HEK293 (cell line): Measurements from ENCODE around the gene TMEM14A.
"Not testable (repeated sequence)": the region's sequence is repeated elsewhere in the genome, so short reads cannot be mapped to it uniquely, and the experiment has no call there.

Experiments used
- CTCF ChIA-PET: fragments of 350-600 bp; formaldehyde crosslinking; extraction: SDS; loops from one replicate; lab custom pipeline; 2021; ENCODE audit warnings: antibody characterized with exemption; lab: Yijun Ruan, JAX
- POLR2A ChIA-PET: fragments of 300-600 bp; formaldehyde crosslinking; extraction: SDS; loops from one replicate; lab custom pipeline; 2020; ENCODE audit warnings: antibody characterized with exemption, inconsistent platforms; lab: Yijun Ruan, JAX
- H3K27ac ChIP-seq: fragments of 200-500 bp; sonication (Bioruptor generic); 2 replicates; pipeline ENCODE4 v1.5.1; 2014; ENCODE audit warnings: low read depth, low read length, control low read depth, inconsistent platforms; ENCODE audit errors: extremely low read depth
- H3K36me3 ChIP-seq, 2 experiments: fragments of 200-500 bp in 1 of 2; sonication (Bioruptor generic) in 1 of 2; 1 replicate in 1 of 2; 2 replicates in 1 of 2; pipeline ENCODE4 v1.5.1; 2014 to 2017; ENCODE audit warnings: inconsistent platforms in 2 of 2, low read length in 2 of 2; ENCODE audit not compliant: control insufficient read depth in 2 of 2, insufficient read depth in 1 of 2
- H3K4me1 ChIP-seq: fragments of 200-500 bp; sonication (Bioruptor generic); 2 replicates; pipeline ENCODE4 v1.5.1; 2014; ENCODE audit warnings: mild to moderate bottlenecking, low read length, inconsistent platforms; ENCODE audit not compliant: control insufficient read depth, insufficient read depth
- H3K4me3 ChIP-seq: 2 replicates; pipeline ENCODE4 v1.5.1; 2011; ENCODE audit warnings: low read depth, mild to moderate bottlenecking, control low read depth, low read length, moderate library complexity
- H3K9me3 ChIP-seq: fragments of 200-500 bp; sonication (Bioruptor generic); 2 replicates; pipeline ENCODE4 v1.5.1; 2014; ENCODE audit warnings: low read depth, low read length, inconsistent platforms; ENCODE audit not compliant: control insufficient read depth, insufficient read depth
- GLIS2 ChIP-seq: fragments of 450-650 bp; formaldehyde crosslinking; IDR thresholded peaks from 2 replicates; pipeline ENCODE4 v1.5.1; 2016; ENCODE audit warnings: missing biosample characterization, missing genetic modification characterization
- KLF16 ChIP-seq: fragments of 450-650 bp; formaldehyde crosslinking; IDR thresholded peaks from 2 replicates; pipeline ENCODE4 v1.5.1; 2017; ENCODE audit warnings: missing biosample characterization, missing genetic modification characterization
- KLF17 ChIP-seq: fragments of 450-650 bp; formaldehyde crosslinking; IDR thresholded peaks from 2 replicates; pipeline ENCODE4 v1.5.1; 2016; ENCODE audit warnings: missing biosample characterization, missing genetic modification characterization
- KLF9 ChIP-seq: fragments of 450-650 bp; formaldehyde crosslinking; IDR thresholded peaks from 2 replicates; pipeline ENCODE4 v1.5.1; 2016; ENCODE audit warnings: missing biosample characterization, missing genetic modification characterization, low read depth
- OVOL3 ChIP-seq: fragments of 450-650 bp; formaldehyde crosslinking; IDR thresholded peaks from 2 replicates; pipeline ENCODE4 v1.5.1; 2016; ENCODE audit warnings: missing biosample characterization, missing genetic modification characterization
- ZBTB8A ChIP-seq: fragments of 450-650 bp; formaldehyde crosslinking; IDR thresholded peaks from 2 replicates; pipeline ENCODE4 v1.5.1; 2016; ENCODE audit warnings: missing biosample characterization, missing genetic modification characterization
- ZFP37 ChIP-seq: fragments of 450-650 bp; formaldehyde crosslinking; IDR thresholded peaks from 2 replicates; pipeline ENCODE4 v1.5.1; 2016; ENCODE audit warnings: missing biosample characterization, missing genetic modification characterization
- ZIC2 ChIP-seq: fragments of 450-650 bp; formaldehyde crosslinking; IDR thresholded peaks from 2 replicates; pipeline ENCODE4 v1.5.1; 2016; ENCODE audit warnings: missing biosample characterization, missing genetic modification characterization
- ZNF169 ChIP-seq: fragments of 450-650 bp; formaldehyde crosslinking; IDR thresholded peaks from 2 replicates; pipeline ENCODE4 v1.5.1; 2016; ENCODE audit warnings: missing biosample characterization, missing genetic modification characterization
- ZNF221 ChIP-seq: fragments of 450-650 bp; formaldehyde crosslinking; IDR thresholded peaks from 2 replicates; pipeline ENCODE4 v1.5.1; 2017; ENCODE audit warnings: missing biosample characterization, missing genetic modification characterization, borderline replicate concordance
- ZNF248 ChIP-seq: fragments of 450-650 bp; formaldehyde crosslinking; IDR thresholded peaks from 2 replicates; pipeline ENCODE4 v1.5.1; 2017; ENCODE audit warnings: missing biosample characterization, missing genetic modification characterization
- ZNF302 ChIP-seq: fragments of 450-650 bp; formaldehyde crosslinking; IDR thresholded peaks from 2 replicates; pipeline ENCODE4 v1.5.1; 2016; ENCODE audit warnings: missing biosample characterization, missing genetic modification characterization, low read depth
- ZNF324 ChIP-seq: fragments of 450-650 bp; formaldehyde crosslinking; IDR thresholded peaks from 2 replicates; pipeline ENCODE4 v1.5.1; 2016; ENCODE audit warnings: missing biosample characterization, missing genetic modification characterization
- ZNF341 ChIP-seq: fragments of 450-650 bp; formaldehyde crosslinking; IDR thresholded peaks from 2 replicates; pipeline ENCODE4; 2016; ENCODE audit warnings: low read depth, missing biosample characterization, missing genetic modification characterization
- ZNF350 ChIP-seq: fragments of 450-650 bp; formaldehyde crosslinking; IDR thresholded peaks from 2 replicates; pipeline ENCODE4 v1.5.0; 2017; ENCODE audit warnings: missing biosample characterization, mild to moderate bottlenecking, missing genetic modification characterization
- ZNF398 ChIP-seq: fragments of 450-650 bp; formaldehyde crosslinking; IDR thresholded peaks from 2 replicates; pipeline ENCODE4 v1.5.1; 2017; ENCODE audit warnings: missing biosample characterization, missing genetic modification characterization
- ZNF426 ChIP-seq: fragments of 450-650 bp; formaldehyde crosslinking; IDR thresholded peaks from 2 replicates; pipeline ENCODE4 v1.5.1; 2017; ENCODE audit warnings: missing biosample characterization, missing genetic modification characterization, mild to moderate bottlenecking, inconsistent platforms, moderate library complexity
- ZNF48 ChIP-seq: fragments of 450-650 bp; formaldehyde crosslinking; IDR thresholded peaks from 2 replicates; pipeline ENCODE4 v1.5.1; 2016; ENCODE audit warnings: missing biosample characterization, missing genetic modification characterization
- ZNF555 ChIP-seq: fragments of 450-650 bp; formaldehyde crosslinking; conservative IDR thresholded peaks from 2 replicates; pipeline ENCODE4 v1.5.1; 2017; ENCODE audit warnings: missing biosample characterization, mild to moderate bottlenecking, missing genetic modification characterization, inconsistent platforms
- ZNF560 ChIP-seq: fragments of 450-650 bp; formaldehyde crosslinking; IDR thresholded peaks from 2 replicates; pipeline ENCODE4 v1.5.1; 2017; ENCODE audit warnings: missing biosample characterization, missing genetic modification characterization, borderline replicate concordance
- ZNF768 ChIP-seq: fragments of 450-650 bp; formaldehyde crosslinking; IDR thresholded peaks from 2 replicates; pipeline ENCODE4 v1.5.1; 2018; ENCODE audit warnings: missing biosample characterization, mild to moderate bottlenecking, missing genetic modification characterization
- ZNF792 ChIP-seq: fragments of 450-650 bp; formaldehyde crosslinking; IDR thresholded peaks from 2 replicates; pipeline ENCODE4 v1.5.1; 2016; ENCODE audit warnings: missing biosample characterization, missing genetic modification characterization

TMEM14A gene

GRCh38 chr6:52650941-52651340 is 20.0 kb upstream of the TMEM14A start:
- ChIA-PET POLR2A (interaction anchor here (1.1 to 1.9 kb wide), 2 partner anchors 52 to 231 kb away, joined by 3 to 8 read pairs; partner anchors contain the start of gene EFHC1), CTCF (interaction anchor here (0.7 to 6.5 kb wide), 20 partner anchors 11 to 835 kb away, joined by 3 to 125 read pairs (median 6); partner anchors contain the start of gene EFHC1)
- Histone ChIP-seq H3K4me3 (no peak overlapping the region), H3K9me3 (no peaks in the 10 kb centered on the region), H3K4me1 (no peaks in the 10 kb centered on the region), H3K36me3 (no peaks in the 10 kb centered on the region), H3K27ac (no peak overlapping the region)
- TF ChIP-seq ZNF248 (tag by site-specific recombination): no peak
- TF ChIP-seq KLF16 (tag by site-specific recombination): no peak
- no peak for TF ChIP-seq ZNF302 (tag by site-specific recombination)
- no peak for TF ChIP-seq ZBTB8A (tag by site-specific recombination)
- no peak for TF ChIP-seq ZNF48 (tag by site-specific recombination)
- TF ChIP-seq ZNF555: no peak

GRCh38 chr6:52653151-52653550 is 17.8 kb upstream of the TMEM14A start:
- Histone ChIP-seq H3K27ac (no peak overlapping the region), H3K4me3 (no peak overlapping the region), H3K4me1 (no peaks in the 10 kb centered on the region), H3K36me3 (no peaks in the 10 kb centered on the region), H3K9me3 (no peaks in the 10 kb centered on the region)
- POLR2A ChIA-PET: interaction anchor here (1.1 kb wide), 1 partner anchor 11 kb away, joined by 3 read pairs; no protein-coding TSS in a partner anchor
- CTCF ChIA-PET: interaction anchor here (0.6 to 6.5 kb wide), 23 partner anchors 9 to 473 kb away, joined by 3 to 125 read pairs (median 5); partner anchors contain the start of genes EFHC1 and GSTA4
- TF ChIP-seq ZFP37: no peak
- TF ChIP-seq ZNF324 (tag by site-specific recombination): no peak
- TF ChIP-seq ZNF341 (tag by site-specific recombination): no peak
- no peak for TF ChIP-seq ZNF350 (tag by site-specific recombination)
- TF ChIP-seq KLF9 (tag by site-specific recombination): no peak
- TF ChIP-seq ZNF169 (tag by site-specific recombination): no peak

GRCh38 chr6:52654007-52654406 is 16.9 kb upstream of the TMEM14A start:
- no peaks in the 10 kb centered on the region; a peak in 1 of 3 replicates for H3K36me3 ChIP-seq
- ChIA-PET CTCF (interaction anchor here (5.9 to 6.5 kb wide), 2 partner anchors 8 to 16 kb away, joined by 86 to 125 read pairs; no protein-coding TSS in a partner anchor), POLR2A (no interaction called here)
- no peaks in the 10 kb centered on the region for H3K4me1 ChIP-seq
- no peak overlapping the region for H3K4me3 ChIP-seq
- TF ChIP-seq ZNF792 (tag by site-specific recombination): no peak
- no peaks in the 10 kb centered on the region for H3K9me3 ChIP-seq
- H3K27ac ChIP-seq: no peak overlapping the region

GRCh38 chr6:52654592-52654991 is 16.3 kb upstream of the TMEM14A start:
- H3K4me3 ChIP-seq: no peak overlapping the region
- H3K27ac ChIP-seq: no peak overlapping the region
- no peaks in the 10 kb centered on the region; a peak in 1 of 3 replicates for H3K36me3 ChIP-seq
- H3K9me3 ChIP-seq: no peaks in the 10 kb centered on the region
- TF ChIP-seq ZNF560 (tag by site-specific recombination): no peak
- no peak for TF ChIP-seq ZNF221 (tag by site-specific recombination)
- no peak for TF ChIP-seq ZNF426 (tag by site-specific recombination)
- no peak for TF ChIP-seq KLF17 (tag by site-specific recombination)
- no peak for TF ChIP-seq ZNF398
- TF ChIP-seq OVOL3: no peak
- TF ChIP-seq GLIS2 (tag by site-specific recombination): no peak
- no peak for TF ChIP-seq ZIC2 (tag by site-specific recombination)
- TF ChIP-seq ZNF768: no peak
- TF ChIP-seq, all 188 proteins: peak for 0
- ChIA-PET POLR2A (interaction anchor here (0.7 kb wide), 1 partner anchor 234 kb away, joined by 3 read pairs; the partner anchor contains the start of gene EFHC1), CTCF (interaction anchor here (5.9 kb wide), 1 partner anchor 7 kb away, joined by 86 read pairs; no protein-coding TSS in a partner anchor)
- H3K4me1 ChIP-seq: no peaks in the 10 kb centered on the region

- H3K4me1 ChIP-seq, H3K9me3 ChIP-seq, CTCF ChIA-PET, H3K4me3 ChIP-seq, H3K27ac ChIP-seq, H3K36me3 ChIP-seq, POLR2A ChIA-PET: not testable (repeated sequence)
Measured at GRCh38 chr6:52655941-52656340, 15.0 kb upstream of the TMEM14A start.
